ENCODE measurements around the gene NR0B2. TPM values are rescaled to one million over a fixed set of nuclear protein-coding genes. Genes with fewer than 3 reads are reported as not detected.
"Not testable (repeated sequence)": the region's sequence is repeated elsewhere in the genome, so short reads cannot be mapped to it uniquely, and the experiment has no call there.

Gene NR0B2, protein sequence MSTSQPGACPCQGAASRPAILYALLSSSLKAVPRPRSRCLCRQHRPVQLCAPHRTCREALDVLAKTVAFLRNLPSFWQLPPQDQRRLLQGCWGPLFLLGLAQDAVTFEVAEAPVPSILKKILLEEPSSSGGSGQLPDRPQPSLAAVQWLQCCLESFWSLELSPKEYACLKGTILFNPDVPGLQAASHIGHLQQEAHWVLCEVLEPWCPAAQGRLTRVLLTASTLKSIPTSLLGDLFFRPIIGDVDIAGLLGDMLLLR
- total RNA-seq (2014; rRNA removed; shearing (Covaris generic)): not detected in 2 replicates

DNA sequence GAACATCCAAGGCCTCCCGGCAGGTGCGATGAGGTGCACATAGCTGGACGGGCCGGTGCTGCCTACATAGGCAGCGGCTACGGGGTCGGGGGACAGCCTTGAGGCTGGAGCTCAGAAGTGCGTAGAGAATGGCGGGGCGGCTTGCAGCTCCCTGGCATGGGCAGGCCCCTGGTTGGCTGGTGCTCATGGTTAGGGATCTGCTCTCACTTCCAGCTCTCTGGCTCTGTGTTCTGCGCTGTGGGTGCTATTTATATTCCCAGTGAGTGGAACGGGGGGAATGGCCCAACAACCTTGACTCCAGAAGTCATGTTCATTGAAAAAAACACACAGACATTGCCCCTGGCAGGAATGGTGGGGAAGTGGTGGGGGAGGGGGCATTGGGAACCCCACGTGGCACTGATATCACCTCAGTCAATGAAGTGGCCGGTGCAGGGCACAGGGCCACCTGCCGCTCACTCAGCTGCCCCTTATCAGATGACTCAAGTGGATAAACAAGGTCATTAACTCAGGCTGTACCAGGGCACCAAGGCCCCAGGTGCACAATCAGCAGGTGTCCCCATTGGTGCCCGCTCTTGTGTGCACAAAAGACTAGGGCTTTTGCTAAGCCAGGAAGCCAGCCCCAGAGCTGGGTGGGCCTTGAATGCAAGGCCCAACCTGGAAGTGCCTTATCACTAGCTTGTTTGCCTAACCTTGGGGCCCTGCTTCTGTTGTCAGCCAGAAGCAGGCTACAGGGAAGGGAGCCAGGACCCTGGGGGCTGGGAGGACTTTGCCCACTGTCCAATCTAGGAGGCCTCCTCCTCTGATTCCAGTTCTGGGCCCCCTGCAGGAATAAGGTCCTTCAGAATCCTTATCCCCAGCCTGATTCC lies at the start of gene NR0B2:
NR0B2 (minus strand) TSS at position 222 of the 866 bp plus-strand sequence; CDS start at position 187, 35 bp downstream.
- Histone ChIP-seq H3K27me3 (peaks cover 4% of the 10 kb centered on the region; the same call in 1 of the 2 replicates), H3K36me3 (no peaks in the 10 kb centered on the region), H3K9me3 (replicated peaks) (no peaks in the 10 kb centered on the region), H3K4me1 (no peaks in the 10 kb centered on the region), H3K4me3 (no peak within 1 kb of the TSS), H3K27ac (no peak within 1 kb of the TSS)
- DNase-seq: no peak

- DNase-seq: no peak
- H3K27me3 ChIP-seq: peaks cover 7% of the 10 kb centered on the region
Observed at GRCh38 chr1:26961826-26962225, 48.1 kb upstream of the NR0B2 start.

DNA sequence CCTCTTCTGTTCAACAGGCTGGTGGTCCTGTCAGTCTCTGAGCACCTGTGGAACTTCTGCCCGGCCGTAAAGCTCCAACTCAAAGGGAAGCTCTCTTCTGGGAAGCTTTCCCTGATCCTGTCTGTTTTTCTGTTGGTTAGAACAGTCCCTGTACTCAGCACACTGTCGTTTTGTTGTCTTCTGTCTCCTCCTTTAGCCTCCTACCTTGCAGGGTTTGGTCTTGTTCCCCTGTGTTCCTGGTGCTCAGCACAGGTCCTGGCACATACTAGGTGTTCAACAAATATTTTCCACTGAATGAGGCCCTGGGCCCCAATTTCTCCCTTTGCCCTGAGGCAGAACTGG lies 46.8 kb upstream of the NR0B2 start:
- no peak for DNase-seq
- Histone ChIP-seq H3K4me1 (no peaks in the 10 kb centered on the region), H3K27me3 (peaks cover 3% of the 10 kb centered on the region; the same call in 1 of the 2 replicates), H3K9me3 (replicated peaks) (no peaks in the 10 kb centered on the region), H3K36me3 (no peaks in the 10 kb centered on the region), H3K27ac (no peak overlapping the region), H3K4me3 (no peak overlapping the region)

More at GRCh38 chr1:26961826-26962225, 48.1 kb upstream of the NR0B2 start:
- Histone ChIP-seq H3K4me1 (no peaks in the 10 kb centered on the region), H3K27ac (no peak overlapping the region), H3K36me3 (no peaks in the 10 kb centered on the region), H3K4me3 (no peak overlapping the region), H3K9me3 (replicated peaks) (no peaks in the 10 kb centered on the region)

- Histone ChIP-seq H3K27ac (no peak within 1 kb of the TSS), H3K36me3 (no peaks in the 10 kb centered on the region), H3K4me1 (no peaks in the 10 kb centered on the region), H3K9me3 (replicated peaks) (no peaks in the 10 kb centered on the region), H3K4me3 (no peak within 1 kb of the TSS), H3K27me3 (peaks cover 3% of the 10 kb centered on the region; the same call in 1 of the 2 replicates)
- DNase-seq: no peak
Observed at GRCh38 chr1:26959722-26960624, 46.2 kb upstream of the NR0B2 start, which contains the start of gene KDF1. Gene KDF1 (minus strand): TSS chr1:26960468. CDS start chr1:26952380, 8,088 bp downstream.

DNA sequence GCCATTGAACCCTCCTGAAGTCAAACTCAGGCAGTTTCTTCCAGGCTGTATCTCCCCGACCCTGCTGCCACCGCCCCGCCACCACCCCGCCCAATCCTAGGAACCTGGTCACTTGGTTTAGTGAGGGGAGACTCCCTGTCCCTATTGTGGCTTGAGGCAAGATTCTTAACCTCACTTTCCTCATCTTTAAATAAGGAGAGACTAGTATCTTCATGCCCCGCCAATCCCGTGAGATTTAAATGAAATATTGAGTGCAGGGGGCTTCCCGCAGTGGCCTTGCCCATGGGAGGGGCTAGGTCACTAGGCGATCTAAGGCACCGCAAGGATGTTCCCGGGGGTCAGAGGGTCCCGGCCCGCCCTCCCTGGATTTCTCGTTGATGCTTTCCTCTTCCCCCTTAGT lies 45.5 kb upstream of the NR0B2 start:
- H3K4me3 ChIP-seq: no peak overlapping the region
- no peak overlapping the region for H3K27ac ChIP-seq
- H3K4me1 ChIP-seq: no peaks in the 10 kb centered on the region
- peaks cover 3% of the 10 kb centered on the region; the same call in 1 of the 2 replicates for H3K27me3 ChIP-seq
- no peaks in the 10 kb centered on the region for H3K9me3 ChIP-seq (replicated peaks)
- no peak for DNase-seq
- no peaks in the 10 kb centered on the region for H3K36me3 ChIP-seq

- Histone ChIP-seq H3K27me3 (peaks cover 3% of the 10 kb centered on the region; the same call in 1 of the 2 replicates), H3K4me3 (no peak overlapping the region), H3K4me1 (no peaks in the 10 kb centered on the region), H3K9me3 (replicated peaks) (no peaks in the 10 kb centered on the region), H3K27ac (no peak overlapping the region), H3K36me3 (no peaks in the 10 kb centered on the region)
- DNase-seq: no peak
Observed at GRCh38 chr1:26957306-26957705, 43.5 kb upstream of the NR0B2 start.

DNA sequence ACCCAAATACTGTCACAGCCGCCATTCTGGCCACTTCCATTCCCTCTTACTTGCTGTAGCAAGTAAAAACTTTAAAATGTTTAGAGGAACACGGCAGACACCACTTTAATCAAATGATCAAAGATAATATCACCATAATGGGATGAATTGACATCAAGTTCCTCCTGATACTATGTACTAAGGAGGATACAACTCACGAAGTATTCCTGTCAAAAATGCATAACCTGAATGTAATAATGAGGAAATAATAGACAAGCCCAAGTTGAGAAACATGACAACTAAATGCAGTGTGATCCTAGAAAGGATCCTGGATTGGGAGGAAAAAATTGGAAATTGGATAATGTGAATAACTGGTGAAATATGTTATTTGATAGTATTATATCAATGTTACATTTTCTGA lies 42.5 kb upstream of the NR0B2 start:
- Histone ChIP-seq H3K27ac (no peak overlapping the region), H3K9me3 (replicated peaks) (no peaks in the 10 kb centered on the region), H3K36me3 (no peaks in the 10 kb centered on the region), H3K4me1 (no peaks in the 10 kb centered on the region), H3K27me3 (peaks cover 3% of the 10 kb centered on the region; the same call in 1 of the 2 replicates), H3K4me3 (no peak overlapping the region)
- DNase-seq: no peak

- H3K4me1 ChIP-seq: no peaks in the 10 kb centered on the region
- H3K9me3 ChIP-seq (replicated peaks): no peaks in the 10 kb centered on the region
- H3K36me3 ChIP-seq: no peaks in the 10 kb centered on the region
- no peak overlapping the region for H3K4me3 ChIP-seq
- no peaks in the 10 kb centered on the region for H3K27me3 ChIP-seq
- no peak for DNase-seq
- H3K27ac ChIP-seq: no peak overlapping the region
Observed at GRCh38 chr1:26953374-26953773, 39.6 kb upstream of the NR0B2 start.

- H3K27ac ChIP-seq: no peak overlapping the region
- no peak for DNase-seq
- no peaks in the 10 kb centered on the region for H3K9me3 ChIP-seq (replicated peaks)
- H3K27me3 ChIP-seq: no peaks in the 10 kb centered on the region
- H3K4me1 ChIP-seq: no peaks in the 10 kb centered on the region
- H3K36me3 ChIP-seq: peaks cover 3% of the 10 kb centered on the region; the same call in 1 of the 2 replicates
- H3K4me3 ChIP-seq: no peak overlapping the region
Observed at GRCh38 chr1:26951821-26952497, 38.2 kb upstream of the NR0B2 start.

DNA sequence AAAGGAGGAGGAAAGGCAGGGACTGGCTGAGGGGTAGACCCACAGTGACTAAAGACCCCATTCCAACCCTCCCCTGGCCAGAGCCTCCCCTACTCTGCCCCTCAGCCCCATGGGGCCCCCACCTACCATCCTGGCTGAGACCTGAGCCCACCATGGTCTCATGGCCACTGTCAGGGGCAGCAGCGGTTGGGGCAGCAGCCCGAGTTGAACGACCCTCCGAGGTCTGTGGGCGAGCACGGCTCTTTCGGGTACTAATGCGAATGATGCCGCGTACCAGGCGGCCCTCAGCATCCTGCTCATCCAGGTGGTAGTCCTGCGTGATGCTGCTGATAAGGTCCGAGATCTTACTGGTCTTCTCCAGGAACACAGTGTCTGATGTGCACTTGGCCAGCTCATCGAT lies 37.4 kb upstream of the NR0B2 start:
- H3K27me3 ChIP-seq: no peaks in the 10 kb centered on the region
- H3K9me3 ChIP-seq (replicated peaks): no peaks in the 10 kb centered on the region
- no peaks in the 10 kb centered on the region for H3K4me1 ChIP-seq
- H3K4me3 ChIP-seq: no peak overlapping the region
- H3K27ac ChIP-seq: no peak overlapping the region
- DNase-seq: no peak
- H3K36me3 ChIP-seq: peaks cover 10% of the 10 kb centered on the region; the same call in 1 of the 2 replicates

- no peaks in the 10 kb centered on the region for H3K27me3 ChIP-seq
- H3K4me3 ChIP-seq: no peak overlapping the region
- H3K4me1 ChIP-seq: no peaks in the 10 kb centered on the region
- H3K36me3 ChIP-seq: peaks cover 11% of the 10 kb centered on the region
- H3K9me3 ChIP-seq (replicated peaks): no peaks in the 10 kb centered on the region
- no peak for DNase-seq
- H3K27ac ChIP-seq: no peak overlapping the region
Observed at GRCh38 chr1:26950602-26951001, 36.8 kb upstream of the NR0B2 start.

GRCh38 chr1:26949926-26950319 lies 36.1 kb upstream of the NR0B2 start:
- Histone ChIP-seq H3K9me3 (replicated peaks) (no peaks in the 10 kb centered on the region), H3K36me3 (peaks cover 18% of the 10 kb centered on the region), H3K27ac (no peak overlapping the region), H3K4me1 (no peaks in the 10 kb centered on the region), H3K4me3 (no peak overlapping the region), H3K27me3 (no peaks in the 10 kb centered on the region)
- DNase-seq: no peak

DNA sequence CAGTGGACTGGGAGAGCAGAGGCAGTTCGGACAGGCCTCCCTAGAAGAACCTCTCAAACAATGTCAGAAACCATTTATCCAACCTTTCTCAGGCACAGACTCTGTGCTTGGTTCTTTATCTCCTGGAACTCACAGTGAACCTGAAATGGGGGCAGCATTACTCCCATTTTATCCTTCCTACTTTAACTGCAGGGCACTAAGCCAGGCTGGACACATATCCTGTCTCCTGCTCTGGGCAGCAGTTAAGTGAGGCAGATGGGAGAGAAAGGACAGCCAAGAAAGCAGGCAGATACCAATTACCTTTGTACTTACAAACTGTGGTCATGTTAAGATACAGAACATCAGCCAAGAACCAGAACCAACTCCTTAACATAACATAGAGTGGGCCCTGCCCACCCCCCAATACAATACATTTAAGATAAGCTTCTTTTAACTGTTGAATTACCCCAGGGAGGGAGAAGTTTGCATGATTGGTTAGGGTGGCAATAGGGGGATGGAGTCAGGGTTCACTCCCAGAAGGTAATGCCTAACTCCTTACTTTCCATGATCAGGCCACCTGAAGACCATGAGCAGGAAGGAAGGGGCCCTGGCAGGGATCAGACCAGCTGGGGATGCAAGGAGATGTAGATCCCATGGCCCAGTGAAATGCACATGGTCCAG lies 35.6 kb upstream of the NR0B2 start:
- no peak for DNase-seq
- H3K27me3 ChIP-seq: no peaks in the 10 kb centered on the region
- H3K27ac ChIP-seq: no peak overlapping the region
- no peaks in the 10 kb centered on the region for H3K4me1 ChIP-seq
- H3K36me3 ChIP-seq: peaks cover 24% of the 10 kb centered on the region
- no peak overlapping the region for H3K4me3 ChIP-seq
- H3K9me3 ChIP-seq (replicated peaks): no peaks in the 10 kb centered on the region

DNA sequence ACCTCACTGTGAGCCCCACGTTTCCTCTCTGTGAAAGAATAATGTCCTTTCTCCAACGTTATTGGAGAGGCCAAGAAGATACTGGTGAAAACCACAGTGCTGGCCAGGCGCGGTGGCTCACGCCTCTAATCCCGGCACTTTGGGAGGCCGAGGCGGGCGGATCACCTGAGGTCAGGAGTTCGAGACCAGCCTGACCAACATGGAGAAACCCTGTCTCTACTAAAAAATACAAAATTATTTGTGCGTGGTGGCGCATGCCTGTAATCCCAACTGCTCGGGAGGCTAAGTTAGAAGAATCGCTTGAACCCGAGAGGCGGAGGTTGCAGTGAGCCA lies 34.9 kb upstream of the NR0B2 start:
- H3K27ac ChIP-seq; H3K4me1 ChIP-seq; H3K9me3 ChIP-seq (replicated peaks); DNase-seq; H3K4me3 ChIP-seq; H3K27me3 ChIP-seq: not testable (repeated sequence)
- peaks cover 31% of the 10 kb centered on the region for H3K36me3 ChIP-seq
